Measurements from ENCODE around the gene CADPS2.

Gene CADPS2

GRCh38 chr7:122663733-122664132 is 222.5 kb downstream of the CADPS2 start:
- TF ChIP-seq RARB (CRISPR knock-in tag; IDR thresholded peaks at IDR 0.05) (no peak), ZFP30 (CRISPR knock-in tag; IDR thresholded peaks at IDR 0.05) (no peak), ZNF565 (CRISPR knock-in tag; conservative IDR thresholded peaks at IDR 0.05; ENCODE audit: low read depth) (no peak), TCF4 (CRISPR knock-in tag; IDR thresholded peaks at IDR 0.05; ENCODE audit: borderline replicate concordance) (no peak), ARNTL (CRISPR knock-in tag; IDR thresholded peaks at IDR 0.05; ENCODE audit: borderline replicate concordance, low read depth) (no peak), CSRNP3 (CRISPR knock-in tag; IDR thresholded peaks at IDR 0.05) (no peak), CREB5 (CRISPR knock-in tag; IDR thresholded peaks at IDR 0.05; ENCODE audit: low read depth) (no peak), ZFP3 (CRISPR knock-in tag; IDR thresholded peaks at IDR 0.05) (no peak), ESRRG (CRISPR knock-in tag; IDR thresholded peaks at IDR 0.05) (no peak), TSHZ2 (CRISPR knock-in tag; IDR thresholded peaks at IDR 0.05) (no peak)
- no peak for ATAC-seq

GRCh38 chr7:122658856-122659255 is 227.4 kb downstream of the CADPS2 start:
- no peak for TF ChIP-seq ESRRG (CRISPR knock-in tag; IDR thresholded peaks at IDR 0.05)
- TF ChIP-seq ZNF565 (CRISPR knock-in tag; conservative IDR thresholded peaks at IDR 0.05; ENCODE audit: low read depth), result no peak
- TF ChIP-seq ISL1 (CRISPR knock-in tag; IDR thresholded peaks at IDR 0.05), result no peak
- no peak for TF ChIP-seq POU6F1 (CRISPR knock-in tag; IDR thresholded peaks at IDR 0.05; ENCODE audit: borderline replicate concordance, low read depth)
- no peak for TF ChIP-seq OSR1 (CRISPR knock-in tag; IDR thresholded peaks at IDR 0.05)
- no peak for TF ChIP-seq BACH2 (CRISPR knock-in tag; IDR thresholded peaks at IDR 0.05; ENCODE audit: borderline replicate concordance)
- TF ChIP-seq ZFP3 (CRISPR knock-in tag; IDR thresholded peaks at IDR 0.05), result no peak
- no peak for TF ChIP-seq PPARA (CRISPR knock-in tag; IDR thresholded peaks at IDR 0.05; ENCODE audit: borderline replicate concordance)
- TF ChIP-seq TOX (CRISPR knock-in tag; IDR thresholded peaks at IDR 0.05; ENCODE audit: borderline replicate concordance), result no peak
- ATAC-seq, result no peak

- TF ChIP-seq ZC3H10 (CRISPR knock-in tag; IDR thresholded peaks at IDR 0.05) (no peak), POU6F1 (CRISPR knock-in tag; IDR thresholded peaks at IDR 0.05; ENCODE audit: borderline replicate concordance, low read depth) (no peak), RARB (CRISPR knock-in tag; IDR thresholded peaks at IDR 0.05) (no peak), BACH2 (CRISPR knock-in tag; IDR thresholded peaks at IDR 0.05; ENCODE audit: borderline replicate concordance) (no peak), GLIS3 (CRISPR knock-in tag; IDR thresholded peaks at IDR 0.05) (no peak), ZFP3 (CRISPR knock-in tag; IDR thresholded peaks at IDR 0.05) (no peak), TOX (CRISPR knock-in tag; IDR thresholded peaks at IDR 0.05; ENCODE audit: borderline replicate concordance) (no peak), ZNF565 (CRISPR knock-in tag; conservative IDR thresholded peaks at IDR 0.05; ENCODE audit: low read depth) (no peak), TSHZ2 (CRISPR knock-in tag; IDR thresholded peaks at IDR 0.05) (no peak), ZFP30 (CRISPR knock-in tag; IDR thresholded peaks at IDR 0.05) (no peak), CSRNP3 (CRISPR knock-in tag; IDR thresholded peaks at IDR 0.05) (no peak), PATZ1 (CRISPR knock-in tag; IDR thresholded peaks at IDR 0.05; ENCODE audit: borderline replicate concordance) (no peak), CREB5 (CRISPR knock-in tag; IDR thresholded peaks at IDR 0.05; ENCODE audit: low read depth) (no peak)
- no peak for ATAC-seq
Observed at GRCh38 chr7:122653685-122654084, 232.6 kb downstream of the CADPS2 start.

All from SK-N-SH treated with all-trans-retinoic acid at 6 μM for 48 hours (cell line).